Sigmoid colon (tissue), 4 donors: Measurements from ENCODE around the gene ARL10.

Experiments used
- CTCF ChIP-seq, 4 experiments: fragments of 450-650 bp in 3 of 4; fragments of 200-600 bp in 1 of 4; IDR thresholded peaks; one replicate each; pipeline ENCODE4 v1.5.1; 2016 to 2019; ENCODE audit warnings: antibody characterized with exemption in 4 of 4, mild to moderate bottlenecking in 3 of 4, moderate library complexity in 2 of 4
- EP300 ChIP-seq, 4 donors: sonication (generic); formaldehyde crosslinking; IDR thresholded peaks; one replicate each; pipeline ENCODE4 v1.6.1; 2017; ENCODE audit warnings: antibody characterized with exemption in 4 of 4
- POLR2A ChIP-seq, 2 donors: fragments of 450-650 bp; IDR thresholded peaks; one replicate each; pipeline ENCODE4 v1.6.1; 2016; ENCODE audit warnings: antibody characterized with exemption in 2 of 2, mild to moderate bottlenecking in 2 of 2, moderate library complexity in 2 of 2
- POLR2AphosphoS5 ChIP-seq, 4 donors: sonication (generic); formaldehyde crosslinking; IDR thresholded peaks; one replicate each; pipeline ENCODE4 v1.6.1; 2017; ENCODE audit warnings: antibody characterized with exemption in 4 of 4

- TF ChIP-seq POLR2A (IDR thresholded peaks at IDR 0.05) (no peak), POLR2AphosphoS5 (IDR thresholded peaks at IDR 0.05) (no peak), CTCF (IDR thresholded peaks at IDR 0.05) (no peak), EP300 (IDR thresholded peaks at IDR 0.05) (no peak)
These were observed 48.5 kb downstream of the ARL10 start for GRCh38 chr5:176413709-176414191.
